ENCODE measurements around the gene ALLC. TPM values are rescaled to one million over a fixed set of nuclear protein-coding genes. Genes with fewer than 3 reads are reported as not detected.

Gene ALLC
- total RNA-seq, 1 experiment from 2014 or later: not detected

GRCh38 chr2:3662239-3662638, 4.2 kb downstream of the ALLC start:
- H3K36me3 Mint-ChIP-seq (ENCODE audit: insufficient read depth, unreplicated experiment): no peaks in the 10 kb centered on the region
- TF ChIP-seq, protein P1, sequence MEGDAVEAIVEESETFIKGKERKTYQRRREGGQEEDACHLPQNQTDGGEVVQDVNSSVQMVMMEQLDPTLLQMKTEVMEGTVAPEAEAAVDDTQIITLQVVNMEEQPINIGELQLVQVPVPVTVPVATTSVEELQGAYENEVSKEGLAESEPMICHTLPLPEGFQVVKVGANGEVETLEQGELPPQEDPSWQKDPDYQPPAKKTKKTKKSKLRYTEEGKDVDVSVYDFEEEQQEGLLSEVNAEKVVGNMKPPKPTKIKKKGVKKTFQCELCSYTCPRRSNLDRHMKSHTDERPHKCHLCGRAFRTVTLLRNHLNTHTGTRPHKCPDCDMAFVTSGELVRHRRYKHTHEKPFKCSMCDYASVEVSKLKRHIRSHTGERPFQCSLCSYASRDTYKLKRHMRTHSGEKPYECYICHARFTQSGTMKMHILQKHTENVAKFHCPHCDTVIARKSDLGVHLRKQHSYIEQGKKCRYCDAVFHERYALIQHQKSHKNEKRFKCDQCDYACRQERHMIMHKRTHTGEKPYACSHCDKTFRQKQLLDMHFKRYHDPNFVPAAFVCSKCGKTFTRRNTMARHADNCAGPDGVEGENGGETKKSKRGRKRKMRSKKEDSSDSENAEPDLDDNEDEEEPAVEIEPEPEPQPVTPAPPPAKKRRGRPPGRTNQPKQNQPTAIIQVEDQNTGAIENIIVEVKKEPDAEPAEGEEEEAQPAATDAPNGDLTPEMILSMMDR (IDR thresholded peaks at IDR 0.05; ENCODE audit: unreplicated experiment): peak; percentile 4
- ChIA-PET CTCF (interaction anchor here (0.6 to 1.4 kb wide), 2 partner anchors 10 to 142 kb away, joined by 3 to 4 read pairs; no protein-coding TSS in a partner anchor), POLR2A (no interaction called here)
- peaks cover 7% of the 10 kb centered on the region for H3K4me1 Mint-ChIP-seq (ENCODE audit: insufficient read depth, unreplicated experiment)
- intact Hi-C loops (cut with micrococcal nuclease): no loop called here
- no peaks in the 10 kb centered on the region for H3K27me3 Mint-ChIP-seq (ENCODE audit: insufficient read depth, unreplicated experiment)
- DNase-seq (ENCODE audit: unreplicated experiment): peak; percentile 28
- H3K27ac Mint-ChIP-seq (ENCODE audit: low read depth, unreplicated experiment): no peak overlapping the region
- H3K9me3 Mint-ChIP-seq (ENCODE audit: unreplicated experiment): no peaks in the 10 kb centered on the region
- BruUV-seq (replicated peaks): no TSS peak
- H3K4me3 Mint-ChIP-seq (ENCODE audit: unreplicated experiment): no peak overlapping the region

DNA sequence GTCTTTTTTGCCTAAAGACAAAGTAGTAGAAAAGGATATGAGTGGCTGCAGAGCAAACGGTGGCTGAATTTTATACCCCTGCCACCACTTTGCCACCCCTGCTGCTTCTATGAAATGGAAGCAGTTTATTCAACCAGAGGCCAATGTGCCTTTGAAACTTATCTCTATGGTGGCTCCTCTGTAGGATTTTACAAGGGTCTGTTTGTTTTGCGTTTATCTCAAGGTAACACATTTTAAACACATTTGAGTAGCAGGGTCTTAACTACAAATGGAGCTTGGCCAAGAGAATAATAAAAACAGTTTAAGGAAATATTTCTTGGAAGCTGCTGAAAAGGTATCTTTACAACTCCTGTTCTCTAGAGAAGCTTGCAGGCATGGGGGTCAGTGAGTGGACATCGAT, 6.1 kb downstream of the ALLC start:
- Mint-ChIP-seq H3K4me3 (ENCODE audit: unreplicated experiment) (no peak overlapping the region), H3K4me1 (ENCODE audit: insufficient read depth, unreplicated experiment) (peaks cover 7% of the 10 kb centered on the region), H3K36me3 (ENCODE audit: insufficient read depth, unreplicated experiment) (no peaks in the 10 kb centered on the region), H3K27ac (ENCODE audit: low read depth, unreplicated experiment) (no peak overlapping the region), H3K27me3 (ENCODE audit: insufficient read depth, unreplicated experiment) (no peaks in the 10 kb centered on the region), H3K9me3 (ENCODE audit: unreplicated experiment) (no peaks in the 10 kb centered on the region)
- no TSS peak for BruUV-seq (replicated peaks)
- ChIA-PET POLR2A (no interaction called here), CTCF (interaction anchor here (0.6 to 1.1 kb wide), 3 partner anchors 28 to 76 kb away, joined by 3 to 4 read pairs (median 4); no protein-coding TSS in a partner anchor)
- intact Hi-C loops (cut with micrococcal nuclease): no loop called here
- TF ChIP-seq, protein P1 (IDR thresholded peaks at IDR 0.05; ENCODE audit: unreplicated experiment): no peak
- DNase-seq (ENCODE audit: unreplicated experiment): no peak

DNA sequence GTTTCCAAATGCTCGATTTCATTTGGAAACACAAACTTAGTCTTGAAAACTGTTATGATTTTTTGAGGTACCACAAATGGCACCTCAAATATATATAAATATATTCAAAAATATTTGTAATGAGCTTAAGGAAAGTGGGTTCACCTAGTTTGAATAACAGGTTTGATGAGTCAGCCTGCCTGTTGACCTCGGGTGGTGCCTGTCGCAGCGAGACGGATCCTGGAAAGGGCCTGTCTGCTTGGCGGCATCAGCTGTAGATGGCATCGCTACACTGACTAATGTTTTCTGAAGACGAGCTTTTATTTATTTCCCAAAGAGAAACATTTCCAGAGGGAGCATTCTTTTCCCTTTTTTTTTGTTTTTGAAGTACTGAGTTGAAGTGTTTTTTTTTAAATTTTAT, 6.9 kb downstream of the ALLC start:
- no peak overlapping the region for H3K27ac Mint-ChIP-seq (ENCODE audit: low read depth, unreplicated experiment)
- no peak for DNase-seq (ENCODE audit: unreplicated experiment)
- intact Hi-C loops (cut with micrococcal nuclease): no loop called here
- no peak overlapping the region for H3K4me3 Mint-ChIP-seq (ENCODE audit: unreplicated experiment)
- TF ChIP-seq, protein P1 (IDR thresholded peaks at IDR 0.05; ENCODE audit: unreplicated experiment): no peak
- H3K27me3 Mint-ChIP-seq (ENCODE audit: insufficient read depth, unreplicated experiment): no peaks in the 10 kb centered on the region
- H3K4me1 Mint-ChIP-seq (ENCODE audit: insufficient read depth, unreplicated experiment): peaks cover 7% of the 10 kb centered on the region
- ChIA-PET POLR2A (no interaction called here), CTCF (interaction anchor here (0.5 to 1.1 kb wide), 5 partner anchors 27 to 474 kb away, joined by 3 to 4 read pairs (median 4); no protein-coding TSS in a partner anchor)
- BruUV-seq (replicated peaks): no TSS peak
- H3K9me3 Mint-ChIP-seq (ENCODE audit: unreplicated experiment): no peaks in the 10 kb centered on the region
- H3K36me3 Mint-ChIP-seq (ENCODE audit: insufficient read depth, unreplicated experiment): no peaks in the 10 kb centered on the region

GRCh38 chr2:3665886-3666612, 8.0 kb downstream of the ALLC start:
- no peaks in the 10 kb centered on the region for H3K4me1 Mint-ChIP-seq (ENCODE audit: insufficient read depth, unreplicated experiment)
- no peak overlapping the region for H3K27ac Mint-ChIP-seq (ENCODE audit: low read depth, unreplicated experiment)
- no peaks in the 10 kb centered on the region for H3K27me3 Mint-ChIP-seq (ENCODE audit: insufficient read depth, unreplicated experiment)
- H3K9me3 Mint-ChIP-seq (ENCODE audit: unreplicated experiment): no peaks in the 10 kb centered on the region
- H3K4me3 Mint-ChIP-seq (ENCODE audit: unreplicated experiment): no peak overlapping the region
- POLR2A ChIA-PET: no interaction called here
- CTCF ChIA-PET: interaction anchor here (0.6 to 1.3 kb wide), 2 partner anchors 26 to 32 kb away, joined by 3 to 4 read pairs; no protein-coding TSS in a partner anchor
- intact Hi-C loops (cut with micrococcal nuclease): no loop called here
- BruUV-seq (replicated peaks): no TSS peak
- DNase-seq (ENCODE audit: unreplicated experiment): no peak
- no peaks in the 10 kb centered on the region for H3K36me3 Mint-ChIP-seq (ENCODE audit: insufficient read depth, unreplicated experiment)
- TF ChIP-seq, protein P1 (IDR thresholded peaks at IDR 0.05; ENCODE audit: unreplicated experiment): no peak

Measured in MCF 10A (cell line).